H1 (cell line): ENCODE measurements around the gene GGN. TPM values are rescaled to one million over a fixed set of nuclear protein-coding genes. Genes with fewer than 3 reads are reported as not detected.

Source experiments
- CBX5 ChIP-seq: fragments of 300-800, 300-1000 bp; sonication (generic); IDR thresholded peaks from 2 replicates; pipeline ENCODE4 v1.7.1; 2016; ENCODE audit warnings: antibody characterized with exemption, low read length, low read depth
- CEBPB ChIP-seq: IDR thresholded peaks from 2 replicates; pipeline ENCODE4 v1.6.1; 2012; ENCODE audit warnings: low read depth, low read length
- CHD1 ChIP-seq: IDR thresholded peaks from 2 replicates; pipeline ENCODE4 v1.6.1; 2012; ENCODE audit warnings: low read depth, low read length, improper control_type of control experiment
- CHD7 ChIP-seq: fragments of 300-600 bp; sonication (generic); IDR thresholded peaks from 2 replicates; pipeline ENCODE4 v1.7.1; 2012; ENCODE audit warnings: low read length, moderate library complexity, mild to moderate bottlenecking, inconsistent platforms; ENCODE audit not compliant: insufficient replicate concordance
- EGR1 ChIP-seq: IDR thresholded peaks from 2 replicates; pipeline ENCODE4 v1.6.1; 2011; ENCODE audit warnings: low read depth, low read length, borderline replicate concordance
- EZH2 ChIP-seq: fragments of 200-600 bp; sonication (generic); IDR thresholded peaks from 2 replicates; pipeline ENCODE4 v1.7.1; 2012; ENCODE audit warnings: low read depth, mild to moderate bottlenecking, moderate library complexity, low read length, inconsistent platforms; ENCODE audit not compliant: severe bottlenecking
- GTF2F1 ChIP-seq: IDR thresholded peaks from 2 replicates; pipeline ENCODE4 v1.6.1; 2012; ENCODE audit warnings: low read depth, low read length, improper control_type of control experiment, borderline replicate concordance
- KDM1A ChIP-seq: fragments of 200-600, 300-600 bp; sonication (generic); IDR thresholded peaks from 2 replicates; pipeline ENCODE4 v1.7.1; 2016; ENCODE audit warnings: mild to moderate bottlenecking, low read length, borderline replicate concordance
- PHF8 ChIP-seq: fragments of 200-600 bp; sonication (generic); conservative IDR thresholded peaks from 2 replicates; pipeline ENCODE4 v1.7.1; 2012; ENCODE audit warnings: low read depth, mild to moderate bottlenecking, inconsistent platforms, low read length, moderate library complexity
- SIRT6 ChIP-seq: IDR thresholded peaks from one replicate; pipeline ENCODE4 v1.7.1; 2012; ENCODE audit warnings: low read length, inconsistent platforms
- SIX5 ChIP-seq: IDR thresholded peaks from 2 replicates; pipeline ENCODE4 v1.6.1; 2011; ENCODE audit warnings: mild to moderate bottlenecking, low read depth, low read length
- TCF12 ChIP-seq: IDR thresholded peaks from 2 replicates; pipeline ENCODE4 v1.6.1; 2011; ENCODE audit warnings: low read depth, mild to moderate bottlenecking, low read length
- polyA plus RNA-seq, 7 experiments: library from polyadenylated mRNA; depleted of rRNA in 3 of 7; stranded (reverse) in 5 of 7; unstranded in 2 of 7; fragments of >200 nt in 5 of 7; fragments of 200-250 nt in 2 of 7; gene quantifications; 1 replicate in 5 of 7; 2 replicates in 1 of 7; 4 replicates in 1 of 7; pipeline versions ENCODE4 v1.2.1 to v1.2.3, GENCODE V29; 2011 to 2013; ENCODE audit warnings: missing spikeins in 2 of 7, mixed read lengths in 2 of 7
- total RNA-seq: library from RNA; stranded (reverse); fragmentation: NEBNext Ultra II Directional; extraction: Animal tissue kit (Norgen Biotek cat#: 25700); gene quantifications from 2 replicates; pipeline ENCODE4 v1.2.1, GENCODE V29; 2021

Gene GGN
- total and polyA plus RNA-seq, 2 of the 8 experiments (the other 6 are each of a cell fraction or from before 2014, with no cell fraction given) = 0.47 to 1.2 TPM

GRCh38 chr19:38386300-38386970 is 1.4 kb downstream of the GGN start (continued):
- TF ChIP-seq CHD7 (no peak), PHF8 (no peak), EZH2 (no peak), CHD1 (no peak), KDM1A (no peak), GTF2F1 (no peak), CEBPB (no peak), SIRT6 (no peak), CBX5 (no peak), EGR1 (no peak), TCF12 (no peak), SIX5 (no peak)
